Transverse colon (tissue), 4 donors: ENCODE measurements around the gene MYADML2. TPM values are rescaled to one million over a fixed set of nuclear protein-coding genes. Genes with fewer than 3 reads are reported as not detected.

Experiments
- DNase-seq: peaks from one replicate; pipeline ENCODE4 v3.0.0-alpha.2; 2019
- H3K27ac ChIP-seq, 4 donors: fragments of 200-600 bp; sonication (generic); 2 replicates each; pipeline ENCODE4 v1.5.1; 2016 to 2018; ENCODE audit warnings: inconsistent platforms in 4 of 4
- H3K27me3 ChIP-seq: fragments of 200-600 bp; sonication (generic); 2 replicates; pipeline ENCODE4 v1.5.1; 2017; ENCODE audit warnings: inconsistent platforms
- H3K36me3 ChIP-seq, 4 donors: fragments of 200-600 bp; sonication (generic); 2 replicates each; pipeline ENCODE4 v1.5.1; 2017 to 2019; ENCODE audit warnings: inconsistent platforms in 4 of 4
- H3K4me1 ChIP-seq, 4 donors: fragments of 200-600 bp; sonication (generic); 2 replicates each; pipeline ENCODE4 v1.5.1; 2017 to 2020; ENCODE audit warnings: inconsistent platforms in 4 of 4
- H3K4me3 ChIP-seq, 4 donors: fragments of 200-600 bp; sonication (generic); 1 replicate in 1 of 4; 2 replicates in 3 of 4; pipeline versions ENCODE4 v1.5.1 to v1.6.1; 2017 to 2019; ENCODE audit warnings: inconsistent platforms in 4 of 4
- H3K9me3 ChIP-seq, 2 donors: fragments of 200-600 bp; sonication (generic); 2 replicates each; pipeline ENCODE4 v1.5.1; 2017 to 2019; ENCODE audit warnings: inconsistent platforms in 2 of 2
- CTCF ChIP-seq, 5 experiments: fragments of 200-600 bp in 3 of 5; fragments of 450-650 bp in 2 of 5; sonication (generic) in 3 of 5; IDR thresholded peaks; 1 replicate in 2 of 5; 2 replicates in 3 of 5; pipeline ENCODE4 v1.5.1; 2016 to 2017; ENCODE audit warnings: antibody characterized with exemption in 5 of 5, inconsistent platforms in 3 of 5, mild to moderate bottlenecking in 2 of 5, moderate library complexity in 1 of 5
- EP300 ChIP-seq: sonication (generic); formaldehyde crosslinking; IDR thresholded peaks from one replicate; pipeline ENCODE4 v1.6.1; 2017; ENCODE audit warnings: antibody characterized with exemption, low read depth
- POLR2A ChIP-seq: fragments of 450-650 bp; IDR thresholded peaks from one replicate; pipeline ENCODE4 v1.6.1; 2016; ENCODE audit warnings: antibody characterized with exemption, mild to moderate bottlenecking, moderate library complexity
- POLR2AphosphoS5 ChIP-seq, 3 donors: sonication (generic); formaldehyde crosslinking; IDR thresholded peaks; one replicate each; pipeline ENCODE4 v1.6.1; 2016; ENCODE audit warnings: antibody characterized with exemption in 3 of 3
- WGBS, 2 donors: methylation state at CpG; one replicate each; pipeline ENCODE4 v1.1.5; 2018; ENCODE audit warnings: low coverage in 1 of 2; 5-methylcytosine and 5-hydroxymethylcytosine counted together
- in situ Hi-C, 4 donors: fragments of 200-750 bp; cut with MboI; loops; one replicate each; pipeline versions ENCODE4 v1.15.0 to v1.15.1; 2017; ENCODE audit warnings: low sequenced_read_pairs in 3 of 4, low pct_ligation_motif_present in 1 of 4, low pct_unique_long_range_greater_than_20kb in 1 of 4
- intact Hi-C: fragments of 100-400 bp; cut with DNase I; formaldehyde crosslinking; loops from one replicate; pipeline ENCODE4 v1.15.1; 2023; ENCODE audit warnings: low total_unique reads
- total RNA-seq, 4 donors: library from RNA; depleted of rRNA; stranded (reverse); fragments of >200 nt; gene quantifications; one replicate each; pipeline ENCODE4 v1.1.0, GENCODE V29; 2016

MYADML2 gene
- total RNA-seq, 4 donors from 2014 or later = not detected

DNA sequence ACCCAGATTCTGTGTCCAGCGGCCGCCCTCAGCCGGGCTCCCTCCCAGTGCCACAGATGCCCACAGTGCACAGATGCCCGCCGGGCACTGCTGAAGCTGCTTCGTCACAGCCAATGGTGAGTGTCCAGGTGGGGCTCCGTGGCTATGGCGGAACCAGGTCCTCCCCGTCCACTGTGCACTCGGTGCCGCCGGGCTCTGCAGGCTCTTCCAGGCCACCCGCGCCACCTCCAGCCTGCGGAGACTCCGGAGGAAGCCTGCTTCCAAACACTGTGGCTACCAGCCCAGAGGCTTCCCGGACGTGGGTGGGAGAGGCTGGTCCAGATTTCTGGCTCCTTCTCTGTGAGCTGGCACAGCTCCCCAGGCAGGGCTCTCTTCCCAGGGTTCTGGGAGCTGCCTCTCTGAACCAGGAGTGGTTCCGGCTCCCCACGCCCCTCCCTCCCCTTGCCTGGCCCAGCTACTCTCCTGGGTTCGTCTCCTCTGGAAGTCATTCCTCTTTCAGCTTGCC lies 7.1 kb downstream of the MYADML2 start:
- 0 to 81% methylated on average over 2 to 20 of the region's 21 CpGs for WGBS, 2 donors
- Histone ChIP-seq H3K4me1 (peaks cover 5 to 26% (median 14%) of the 10 kb centered on the region in 4 donors), H3K27ac (no peak overlapping the region), H3K36me3 (no peaks in the 10 kb centered on the region), H3K27me3 (peaks cover 35% of the 10 kb centered on the region), H3K4me3 (no peak overlapping the region), H3K9me3 (no peaks in the 10 kb centered on the region)
- in situ Hi-C loops = no loop called here
- DNase-seq = no peak
- TF ChIP-seq EP300 = no peak
- no peak for TF ChIP-seq CTCF (IDR thresholded peaks at IDR 0.05)
- TF ChIP-seq POLR2AphosphoS5 (IDR thresholded peaks at IDR 0.05) = no peak
- no peak for TF ChIP-seq POLR2A
- intact Hi-C loops = no loop called here

GRCh38 chr17:81939218-81939617 lies 7.8 kb downstream of the MYADML2 start:
- TF ChIP-seq EP300 (no peak), CTCF (IDR thresholded peaks at IDR 0.05) (no peak), POLR2A (no peak)
- Histone ChIP-seq H3K9me3 (no peaks in the 10 kb centered on the region), H3K36me3 (no peaks in the 10 kb centered on the region), H3K27me3 (peaks cover 29% of the 10 kb centered on the region), H3K4me1 (peaks cover 5 to 26% (median 14%) of the 10 kb centered on the region in 4 donors), H3K4me3 (no peak overlapping the region), H3K27ac (no peak overlapping the region)
- intact Hi-C loops = no loop called here
- 70% methylated on average over 13 of the region's 15 CpGs; no CpG with 5 or more reads in 1 of the 2 donors for WGBS, 2 donors
- in situ Hi-C loops = no loop called here
- DNase-seq = no peak

- in situ Hi-C loops (no loop called here), intact Hi-C loops (no loop called here)
- H3K4me3 ChIP-seq = peak overlapping the region in 1 of 4 donors; percentile 57
- H3K4me1 ChIP-seq = peaks cover 5 to 28% (median 17%) of the 10 kb centered on the region in 4 donors
- DNase-seq = no peak
- H3K9me3 ChIP-seq = no peaks in the 10 kb centered on the region
- no peaks in the 10 kb centered on the region for H3K36me3 ChIP-seq
- peaks cover 5% of the 10 kb centered on the region for H3K27me3 ChIP-seq
- 90% methylated on average over 6 of the region's 6 CpGs; no CpG with 5 or more reads in 1 of the 2 donors for WGBS, 2 donors
- no peak overlapping the region for H3K27ac ChIP-seq
- TF ChIP-seq POLR2A (no peak), CTCF (IDR thresholded peaks at IDR 0.05) (no peak), EP300 (no peak), POLR2AphosphoS5 (IDR thresholded peaks at IDR 0.05) (no peak)
Measured at GRCh38 chr17:81935709-81936084, 11.3 kb downstream of the MYADML2 start.

DNA sequence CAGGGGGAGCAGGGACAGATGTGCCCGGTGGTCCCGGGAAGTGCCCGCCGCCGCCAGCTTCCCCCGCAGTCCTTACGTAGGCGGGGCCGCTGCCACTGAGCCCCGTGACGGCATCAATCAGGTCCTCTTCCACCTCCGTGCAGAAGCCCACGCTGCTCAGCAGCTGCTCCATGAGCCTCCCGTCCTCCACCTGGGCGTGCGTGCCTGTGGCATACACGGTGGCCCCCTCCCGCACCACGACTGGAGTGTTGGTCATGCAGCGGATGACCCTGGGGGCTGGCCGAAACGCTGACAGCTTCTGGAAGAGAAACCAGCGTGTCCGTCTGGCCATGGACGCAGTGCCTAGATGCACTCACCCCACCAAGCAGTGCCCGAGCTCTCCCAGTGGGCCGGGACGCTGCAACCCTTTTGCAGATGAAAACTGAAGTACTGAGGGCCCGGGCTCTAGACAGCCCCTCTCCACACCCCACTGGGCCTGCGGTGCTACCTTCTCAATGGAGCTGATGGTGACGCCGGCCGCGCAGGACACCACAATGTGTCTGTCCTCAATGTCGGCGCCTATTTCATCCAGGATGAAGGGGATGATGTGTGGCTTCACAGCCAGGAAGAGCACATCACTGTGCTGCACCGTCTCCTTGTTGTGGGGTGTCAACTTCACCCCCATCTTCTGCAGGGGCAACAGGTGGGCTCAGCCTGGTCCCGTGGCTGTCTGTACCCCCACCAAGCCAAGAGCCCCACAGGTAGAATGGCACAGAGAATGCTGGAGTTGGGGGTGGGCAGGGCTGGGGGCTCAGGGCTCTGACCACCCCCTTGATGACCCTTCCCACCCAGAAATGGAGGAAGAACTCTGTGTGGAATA lies 12.0 kb downstream of the MYADML2 start:
- no peak overlapping the region for H3K27ac ChIP-seq
- peaks cover 5 to 28% (median 19%) of the 10 kb centered on the region in 4 donors for H3K4me1 ChIP-seq
- 96% methylated on average over 22 of the region's 38 CpGs; no CpG with 5 or more reads in 1 of the 2 donors for WGBS, 2 donors
- in situ Hi-C loops (no loop called here), intact Hi-C loops (no loop called here)
- no peak for DNase-seq
- TF ChIP-seq EP300 = no peak
- TF ChIP-seq POLR2A = no peak
- TF ChIP-seq POLR2AphosphoS5 (IDR thresholded peaks at IDR 0.05) = no peak
- TF ChIP-seq CTCF (IDR thresholded peaks at IDR 0.05) = no peak
- H3K4me3 ChIP-seq = no peak overlapping the region
- H3K36me3 ChIP-seq = no peaks in the 10 kb centered on the region
- peaks cover 4% of the 10 kb centered on the region for H3K27me3 ChIP-seq
- no peaks in the 10 kb centered on the region for H3K9me3 ChIP-seq
